ENCODE results near the gene FRYL. TPM values are rescaled to one million over a fixed set of nuclear protein-coding genes. Genes with fewer than 3 reads are reported as not detected.

FRYL gene
- total RNA-seq, 1 experiment from 2014 or later, result 53.9 TPM

- DNase-seq (ENCODE audit: unreplicated experiment), result no peak
- H3K27ac Mint-ChIP-seq (ENCODE audit: low read depth, unreplicated experiment), result no peak overlapping the region
- H3K9me3 Mint-ChIP-seq (ENCODE audit: unreplicated experiment), result no peaks in the 10 kb centered on the region
- BruUV-seq (replicated peaks), result no TSS peak
- H3K4me3 Mint-ChIP-seq (ENCODE audit: unreplicated experiment), result no peak overlapping the region
- H3K27me3 Mint-ChIP-seq (ENCODE audit: insufficient read depth, unreplicated experiment), result no peaks in the 10 kb centered on the region
- intact Hi-C loops (cut with micrococcal nuclease), result no loop called here
- TF ChIP-seq CTCF (IDR thresholded peaks at IDR 0.05; ENCODE audit: unreplicated experiment), result no peak
- no peaks in the 10 kb centered on the region for H3K4me1 Mint-ChIP-seq (ENCODE audit: insufficient read depth, unreplicated experiment)
- POLR2A ChIA-PET, result interaction anchor here (0.8 to 1.6 kb wide), 3 partner anchors 10 to 92 kb away, joined by 3 to 4 read pairs (median 3); no protein-coding TSS in a partner anchor
- CTCF ChIA-PET, result interaction anchor here (0.6 to 0.7 kb wide), 2 partner anchors 212 to 286 kb away, joined by 3 read pairs; no protein-coding TSS in a partner anchor
- peaks cover 60% of the 10 kb centered on the region for H3K36me3 Mint-ChIP-seq (ENCODE audit: insufficient read depth, unreplicated experiment)
These were observed 194.7 kb downstream of the FRYL start for GRCh38 chr4:48585401-48585800.

DNA sequence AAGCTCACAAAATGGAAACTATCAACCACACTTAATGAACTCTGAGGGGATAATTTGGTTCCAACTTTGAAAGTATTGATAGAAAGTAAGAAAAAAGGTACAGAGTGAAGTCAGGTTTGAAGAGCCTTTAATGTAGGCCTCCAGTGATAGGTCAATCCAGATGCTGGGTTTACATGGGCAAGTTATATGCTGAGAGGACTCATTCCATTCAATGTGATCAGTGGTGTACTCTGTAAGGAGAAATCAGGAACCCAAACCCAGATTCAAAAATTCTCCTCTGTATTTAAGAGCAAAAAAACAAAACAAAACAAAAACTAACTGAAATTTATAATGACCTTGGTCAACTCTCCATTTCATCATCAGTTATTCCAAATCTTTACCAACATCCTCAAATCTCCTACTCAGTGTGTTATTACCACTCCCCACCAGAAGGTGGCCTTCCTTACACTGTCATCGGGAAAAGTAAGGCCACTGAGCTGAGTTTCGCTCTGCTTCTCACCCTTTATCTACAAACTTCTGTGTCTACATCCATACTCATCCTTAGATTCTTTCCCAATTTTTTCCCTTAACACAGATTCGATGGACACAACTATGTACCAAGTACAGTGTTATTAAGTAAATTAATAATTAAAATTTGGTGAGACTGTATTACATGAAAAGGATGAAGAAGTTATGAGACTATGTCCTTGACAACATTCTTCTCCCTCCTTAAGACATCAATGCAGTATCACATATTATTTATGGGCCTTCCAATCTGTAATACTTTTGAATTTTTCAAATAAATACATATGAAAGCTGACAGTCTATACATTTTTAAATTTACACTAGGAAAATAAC, 201.7 kb downstream of the FRYL start:
- BruUV-seq (replicated peaks), result no TSS peak
- POLR2A ChIA-PET, result interaction anchor here (0.5 to 3.8 kb wide), 9 partner anchors 101 to 335 kb away, joined by 3 to 48 read pairs (median 4); partner anchors contain the start of gene FRYL
- intact Hi-C loops (cut with micrococcal nuclease), result loop anchor here (1.0 to 5.0 kb wide), 5 partner anchors 103 to 385 kb away; partner anchors contain the start of genes FRYL, OCIAD1 and OCIAD2
- peak overlapping the region; percentile 70 for H3K27ac Mint-ChIP-seq (ENCODE audit: low read depth, unreplicated experiment)
- H3K4me3 Mint-ChIP-seq (ENCODE audit: unreplicated experiment), result no peak overlapping the region
- H3K36me3 Mint-ChIP-seq (ENCODE audit: insufficient read depth, unreplicated experiment), result peaks cover 49% of the 10 kb centered on the region
- DNase-seq (ENCODE audit: unreplicated experiment), result peak; percentile 80
- CTCF ChIA-PET, result interaction anchor here (0.5 to 3.1 kb wide), 36 partner anchors 10 to 392 kb away, joined by 3 to 21 read pairs (median 4); no protein-coding TSS in a partner anchor
- no peaks in the 10 kb centered on the region for H3K9me3 Mint-ChIP-seq (ENCODE audit: unreplicated experiment)
- H3K27me3 Mint-ChIP-seq (ENCODE audit: insufficient read depth, unreplicated experiment), result no peaks in the 10 kb centered on the region
- H3K4me1 Mint-ChIP-seq (ENCODE audit: insufficient read depth, unreplicated experiment), result no peaks in the 10 kb centered on the region
- peak; percentile 78 for TF ChIP-seq CTCF (IDR thresholded peaks at IDR 0.05; ENCODE audit: unreplicated experiment)

- no peaks in the 10 kb centered on the region for H3K4me1 Mint-ChIP-seq (ENCODE audit: insufficient read depth, unreplicated experiment)
- DNase-seq (ENCODE audit: unreplicated experiment), result peak; percentile 1
- intact Hi-C loops (cut with micrococcal nuclease), result loop anchor here (5.0 kb wide), 1 partner anchor 331 kb away; the partner anchor contains the start of gene OCIAD2
- CTCF ChIA-PET, result no interaction called here
- H3K9me3 Mint-ChIP-seq (ENCODE audit: unreplicated experiment), result no peaks in the 10 kb centered on the region
- TF ChIP-seq CTCF (IDR thresholded peaks at IDR 0.05; ENCODE audit: unreplicated experiment), result no peak
- H3K27ac Mint-ChIP-seq (ENCODE audit: low read depth, unreplicated experiment), result no peak overlapping the region
- H3K27me3 Mint-ChIP-seq (ENCODE audit: insufficient read depth, unreplicated experiment), result no peaks in the 10 kb centered on the region
- POLR2A ChIA-PET, result no interaction called here
- no TSS peak for BruUV-seq (replicated peaks)
- H3K36me3 Mint-ChIP-seq (ENCODE audit: insufficient read depth, unreplicated experiment), result peaks cover 57% of the 10 kb centered on the region
- H3K4me3 Mint-ChIP-seq (ENCODE audit: unreplicated experiment), result no peak overlapping the region
These were observed 204.1 kb downstream of the FRYL start for GRCh38 chr4:48575964-48576363.

DNA sequence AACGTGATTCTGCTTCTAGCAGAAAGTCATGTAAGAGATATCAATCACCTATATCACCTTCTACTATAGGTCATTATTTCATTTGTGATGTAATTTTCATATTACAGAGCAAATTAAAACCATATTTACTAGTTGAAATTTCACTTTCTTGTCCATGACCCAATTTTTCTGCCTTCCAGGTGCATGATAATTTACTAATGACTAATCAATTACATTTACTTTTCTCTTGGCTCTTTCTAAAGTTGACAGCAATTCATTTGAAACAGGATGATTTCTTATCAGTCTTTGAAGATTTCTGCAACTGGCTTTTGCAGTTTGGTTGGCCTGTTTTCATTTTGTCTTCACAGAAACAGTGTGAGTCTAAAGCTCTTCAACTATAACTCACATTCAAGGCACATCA, 208.6 kb downstream of the FRYL start:
- ChIA-PET CTCF (no interaction called here), POLR2A (no interaction called here)
- Mint-ChIP-seq H3K4me3 (ENCODE audit: unreplicated experiment) (no peak overlapping the region), H3K27me3 (ENCODE audit: insufficient read depth, unreplicated experiment) (no peaks in the 10 kb centered on the region), H3K9me3 (ENCODE audit: unreplicated experiment) (no peaks in the 10 kb centered on the region), H3K4me1 (ENCODE audit: insufficient read depth, unreplicated experiment) (no peaks in the 10 kb centered on the region), H3K36me3 (ENCODE audit: insufficient read depth, unreplicated experiment) (peaks cover 73% of the 10 kb centered on the region), H3K27ac (ENCODE audit: low read depth, unreplicated experiment) (no peak overlapping the region)
- intact Hi-C loops (cut with micrococcal nuclease), result no loop called here
- BruUV-seq (replicated peaks), result no TSS peak
- DNase-seq (ENCODE audit: unreplicated experiment), result no peak
- TF ChIP-seq CTCF (IDR thresholded peaks at IDR 0.05; ENCODE audit: unreplicated experiment), result no peak
